IPS-18c (cell line): Measurements from ENCODE around the gene GTF2A1.
"Not testable (repeated sequence)": the region's sequence is repeated elsewhere in the genome, so short reads cannot be mapped to it uniquely, and the experiment has no call there.

Experiments
- H3K4me3 ChIP-seq: 2 replicates; pipeline ENCODE4 v1.7.0; 2013; ENCODE audit warnings: low read depth, mild to moderate bottlenecking, low read length, moderate library complexity; ENCODE audit not compliant: insufficient read depth
- H3K9me3 ChIP-seq: one replicate; pipeline ENCODE4 v1.6.1; 2013; ENCODE audit warnings: mild to moderate bottlenecking, low read length, moderate library complexity; ENCODE audit not compliant: control insufficient read depth, insufficient read depth

GTF2A1 gene

DNA sequence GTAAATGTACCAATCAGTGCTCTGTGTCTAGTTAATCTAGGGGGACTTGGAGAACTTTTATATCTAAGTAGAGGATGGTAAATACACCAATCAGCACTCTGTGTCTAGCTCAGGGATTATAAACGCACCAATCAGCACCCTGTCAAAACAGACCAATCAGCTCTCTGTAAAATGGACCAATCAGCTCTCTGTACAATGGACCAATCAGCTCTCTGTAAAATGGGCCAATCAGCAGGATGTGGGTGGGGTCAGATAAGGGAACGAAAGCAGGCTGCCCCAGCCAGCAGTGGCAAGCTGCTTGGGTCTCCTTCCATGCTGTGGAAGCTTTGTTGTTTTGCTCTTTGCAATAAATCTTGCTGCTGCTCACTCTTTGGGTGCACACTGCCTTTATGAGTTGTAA, 16.1 kb upstream of the GTF2A1 start:
- H3K9me3 ChIP-seq, H3K4me3 ChIP-seq: not testable (repeated sequence)

DNA sequence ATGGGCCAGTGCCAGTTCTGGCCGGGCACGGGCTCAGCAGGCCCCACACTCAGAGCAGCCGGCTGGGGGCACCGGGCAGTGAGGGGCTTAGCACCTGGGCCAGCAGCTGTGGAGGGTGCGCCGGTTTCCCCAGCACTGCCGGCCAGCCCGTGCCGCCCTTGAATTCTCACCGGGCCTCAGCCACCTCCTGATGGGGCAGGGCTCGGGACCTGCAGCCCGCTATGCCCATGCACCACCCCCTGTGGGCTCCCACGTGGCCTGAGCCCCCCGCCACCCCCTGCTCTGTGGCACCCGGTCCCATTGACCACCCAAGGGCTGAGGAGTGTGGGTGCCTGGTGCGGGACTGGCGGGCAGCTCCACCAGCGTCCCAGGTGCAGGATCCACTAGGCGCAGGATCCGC, 15.4 kb upstream of the GTF2A1 start:
- H3K9me3 ChIP-seq, result no peaks in the 10 kb centered on the region
- H3K4me3 ChIP-seq, result no peak overlapping the region

DNA sequence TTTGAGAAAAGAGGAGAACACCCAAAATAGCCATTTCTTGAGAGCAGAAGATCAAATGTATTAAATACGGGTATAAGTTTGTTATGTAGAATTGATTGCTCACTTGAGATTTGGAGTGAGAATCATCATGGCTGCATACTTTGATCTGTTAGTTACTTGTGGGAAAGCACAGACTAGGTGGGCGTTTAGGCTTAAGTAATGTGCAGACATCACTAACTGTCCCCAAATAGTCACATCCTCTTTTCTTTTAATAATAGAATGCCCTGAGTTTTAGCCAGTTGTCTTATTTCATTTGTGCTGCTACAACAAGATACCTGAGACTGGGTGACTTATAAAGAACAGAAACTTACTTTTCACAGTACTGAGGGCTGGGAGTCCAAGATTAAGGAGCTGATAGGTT, 14.3 kb upstream of the GTF2A1 start:
- Histone ChIP-seq H3K9me3 (no peaks in the 10 kb centered on the region), H3K4me3 (no peak overlapping the region)

DNA sequence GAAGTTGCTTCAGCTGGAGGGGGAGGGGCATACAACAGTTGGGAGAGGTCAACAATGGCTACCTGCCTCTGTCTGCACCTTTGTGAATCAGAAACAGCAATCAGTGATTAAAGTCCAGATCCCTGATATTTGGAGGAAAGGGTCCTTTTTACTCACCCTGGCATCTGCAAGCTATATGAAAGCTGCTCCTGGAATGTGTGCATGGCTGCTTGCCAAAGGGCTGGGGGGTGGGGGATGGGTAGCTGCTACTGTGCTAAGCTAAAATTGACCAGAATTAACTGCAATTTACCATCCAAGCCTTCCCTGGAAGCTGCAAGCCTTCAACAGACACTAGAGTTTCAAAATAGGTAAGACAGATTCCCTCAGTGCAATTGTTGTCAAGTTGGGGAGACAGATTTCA, 13.5 kb upstream of the GTF2A1 start:
- Histone ChIP-seq H3K4me3 (no peak overlapping the region), H3K9me3 (no peaks in the 10 kb centered on the region)

DNA sequence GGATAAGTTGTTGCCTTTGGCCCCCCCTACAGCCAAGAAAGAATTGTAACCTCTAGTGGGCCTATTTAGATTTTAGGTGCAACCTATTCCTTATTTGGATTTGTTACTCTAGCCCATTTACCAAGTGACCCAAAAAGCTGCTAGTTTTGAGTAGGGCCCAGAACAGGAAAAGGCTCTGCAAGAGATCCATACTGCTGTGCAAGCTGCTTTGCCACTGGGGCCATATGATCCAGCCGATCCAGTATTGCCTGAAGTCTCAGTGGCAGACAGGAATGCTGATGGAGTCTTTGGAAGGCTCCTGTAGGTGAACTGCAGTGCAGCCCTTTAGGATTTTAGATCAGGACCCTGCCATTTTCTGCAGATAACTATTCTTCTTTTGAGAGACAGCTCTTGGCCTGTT, 12.9 kb upstream of the GTF2A1 start:
- no peaks in the 10 kb centered on the region for H3K9me3 ChIP-seq
- no peak overlapping the region for H3K4me3 ChIP-seq

DNA sequence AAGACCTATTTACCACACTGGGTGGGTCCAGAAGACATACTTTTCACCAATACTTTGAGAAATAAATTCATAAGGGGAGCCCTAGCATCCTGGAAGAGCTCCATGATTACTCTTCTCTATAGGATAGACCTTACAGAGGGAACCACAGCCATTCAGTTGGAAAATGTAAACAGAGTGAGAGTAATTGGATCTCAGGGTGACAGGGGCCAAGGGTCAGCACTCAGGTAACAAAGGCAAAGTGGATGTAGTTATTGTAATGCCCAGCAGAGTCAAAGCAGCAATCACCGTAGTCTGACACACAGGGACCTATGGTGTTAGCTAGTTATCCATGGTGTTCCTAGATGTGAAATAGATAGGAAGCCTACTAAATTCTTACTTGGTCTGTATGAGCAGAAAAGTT, 10.8 kb upstream of the GTF2A1 start:
- H3K4me3 ChIP-seq, result no peak overlapping the region
- H3K9me3 ChIP-seq, result no peaks in the 10 kb centered on the region

DNA sequence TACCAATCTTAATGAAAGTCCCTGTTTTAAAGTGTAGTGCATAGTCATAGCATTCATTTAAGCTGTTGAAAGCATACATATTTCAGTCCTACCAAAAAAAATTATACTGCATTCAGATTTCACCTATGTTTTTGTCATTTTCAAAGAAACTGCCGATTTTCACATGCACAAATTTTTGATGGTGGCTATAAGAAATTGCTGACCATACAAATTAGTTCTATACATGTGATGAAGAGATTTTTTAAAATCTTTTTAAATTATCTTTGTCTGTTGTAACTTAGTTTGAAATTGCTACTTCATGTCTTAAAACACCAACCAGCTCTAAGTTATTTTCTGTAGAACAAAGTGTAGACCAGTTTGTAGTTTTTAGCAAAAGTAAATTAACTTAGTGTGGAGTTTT, 3.5 kb upstream of the GTF2A1 start:
- Histone ChIP-seq H3K4me3 (no peak overlapping the region), H3K9me3 (no peaks in the 10 kb centered on the region)

DNA sequence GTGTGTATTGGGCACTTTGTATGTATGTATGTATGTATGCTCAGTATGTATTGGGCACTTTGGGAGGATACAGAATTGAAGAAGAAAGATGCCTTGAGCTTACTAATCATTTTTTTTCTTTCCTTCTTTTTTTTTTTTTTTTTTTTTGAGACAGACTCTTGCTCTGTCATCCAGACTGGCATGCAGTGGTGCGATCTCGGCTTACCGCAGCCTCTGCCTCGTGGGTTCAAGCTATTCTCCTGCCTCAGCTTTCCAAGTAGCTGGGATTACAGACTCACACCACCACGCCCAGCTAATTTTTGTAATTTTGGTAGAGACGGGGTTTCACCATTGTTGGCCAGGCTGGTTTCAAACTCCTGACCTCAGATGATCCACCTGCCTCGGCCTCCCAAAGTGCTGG, 3.0 kb upstream of the GTF2A1 start:
- H3K9me3 ChIP-seq, H3K4me3 ChIP-seq: not testable (repeated sequence)

DNA sequence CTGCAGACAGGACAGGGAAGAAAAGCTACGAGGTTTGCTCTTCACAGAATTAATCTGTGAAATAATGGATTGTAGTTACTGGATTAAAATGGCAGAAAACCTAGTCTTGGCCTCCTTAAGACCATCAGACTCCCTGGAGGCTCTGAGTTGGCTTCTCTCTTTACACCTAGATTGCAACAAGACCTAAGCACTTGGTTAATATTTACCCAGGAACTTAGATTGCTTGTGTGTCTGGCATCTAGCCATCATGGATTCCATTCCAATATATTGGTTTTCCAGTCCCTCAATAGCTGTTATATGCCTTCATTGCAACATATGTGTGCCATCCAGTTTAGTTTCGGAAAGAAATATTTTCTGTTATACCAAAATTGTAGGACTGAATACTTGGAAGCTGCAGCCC, 1.9 kb upstream of the GTF2A1 start:
- no peaks in the 10 kb centered on the region for H3K9me3 ChIP-seq
- no peak overlapping the region for H3K4me3 ChIP-seq

DNA sequence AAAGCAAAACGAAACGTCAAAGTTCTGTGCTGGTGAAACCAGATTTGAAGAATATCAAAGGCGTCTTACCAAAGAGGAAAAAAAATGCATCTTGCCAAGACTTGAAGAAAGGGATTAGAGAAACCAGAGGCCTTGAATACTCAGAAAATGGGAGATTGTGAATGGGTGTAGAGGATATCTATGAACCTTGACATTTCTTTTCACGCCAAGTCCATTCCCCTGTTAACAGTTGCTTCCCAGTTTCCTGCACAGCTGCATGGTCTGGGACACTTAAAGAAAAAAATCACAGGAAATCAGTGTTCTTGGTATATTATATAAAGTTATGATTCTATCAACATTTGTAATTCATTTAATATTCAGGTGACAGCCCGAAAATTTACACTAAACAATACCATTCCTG, 1.4 kb upstream of the GTF2A1 start:
- H3K9me3 ChIP-seq, result no peaks in the 10 kb centered on the region
- H3K4me3 ChIP-seq, result peak overlapping the region; percentile 85

DNA sequence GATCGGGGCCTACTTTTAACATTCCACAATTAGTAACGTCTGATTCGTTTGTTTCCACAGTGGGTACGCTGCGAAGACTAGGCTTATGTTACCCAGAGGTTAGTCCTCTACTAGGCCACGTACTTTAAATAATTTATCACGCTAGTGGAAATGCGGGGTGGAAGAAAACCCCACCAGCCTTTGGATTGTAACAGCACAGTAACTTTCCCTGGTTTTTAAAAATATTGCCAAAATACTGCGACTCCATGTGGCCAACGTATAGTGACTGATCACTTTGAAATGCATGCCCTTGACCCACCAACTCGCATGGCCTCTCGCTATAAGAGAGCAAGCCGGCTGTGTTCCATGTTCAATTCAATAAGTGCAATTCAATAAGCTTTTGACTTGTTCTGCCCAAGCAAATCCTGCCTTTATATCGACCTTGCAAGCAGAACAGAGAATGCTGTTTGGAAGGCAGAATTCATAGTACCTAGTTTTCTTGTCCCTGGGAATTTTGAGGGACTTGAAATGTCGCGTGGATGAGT, 882 bp upstream of the GTF2A1 start:
- peak overlapping the region; percentile 85 for H3K4me3 ChIP-seq
- no peaks in the 10 kb centered on the region for H3K9me3 ChIP-seq

DNA sequence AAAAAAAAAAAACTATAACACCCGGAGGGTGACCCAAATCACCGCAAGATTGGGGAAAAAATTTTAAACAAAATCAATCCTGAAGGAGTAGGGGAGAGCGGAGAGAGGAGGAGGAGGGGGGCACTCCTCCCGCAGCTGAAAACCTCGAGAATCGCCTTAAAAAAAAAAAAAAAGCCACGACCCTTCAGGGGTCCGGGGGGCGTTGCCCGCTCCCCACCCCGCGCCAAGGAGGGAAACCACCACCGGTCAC, 254 bp downstream of the GTF2A1 start:
- peak overlapping the region; percentile 59 for H3K4me3 ChIP-seq
- H3K9me3 ChIP-seq, result no peaks in the 10 kb centered on the region

DNA sequence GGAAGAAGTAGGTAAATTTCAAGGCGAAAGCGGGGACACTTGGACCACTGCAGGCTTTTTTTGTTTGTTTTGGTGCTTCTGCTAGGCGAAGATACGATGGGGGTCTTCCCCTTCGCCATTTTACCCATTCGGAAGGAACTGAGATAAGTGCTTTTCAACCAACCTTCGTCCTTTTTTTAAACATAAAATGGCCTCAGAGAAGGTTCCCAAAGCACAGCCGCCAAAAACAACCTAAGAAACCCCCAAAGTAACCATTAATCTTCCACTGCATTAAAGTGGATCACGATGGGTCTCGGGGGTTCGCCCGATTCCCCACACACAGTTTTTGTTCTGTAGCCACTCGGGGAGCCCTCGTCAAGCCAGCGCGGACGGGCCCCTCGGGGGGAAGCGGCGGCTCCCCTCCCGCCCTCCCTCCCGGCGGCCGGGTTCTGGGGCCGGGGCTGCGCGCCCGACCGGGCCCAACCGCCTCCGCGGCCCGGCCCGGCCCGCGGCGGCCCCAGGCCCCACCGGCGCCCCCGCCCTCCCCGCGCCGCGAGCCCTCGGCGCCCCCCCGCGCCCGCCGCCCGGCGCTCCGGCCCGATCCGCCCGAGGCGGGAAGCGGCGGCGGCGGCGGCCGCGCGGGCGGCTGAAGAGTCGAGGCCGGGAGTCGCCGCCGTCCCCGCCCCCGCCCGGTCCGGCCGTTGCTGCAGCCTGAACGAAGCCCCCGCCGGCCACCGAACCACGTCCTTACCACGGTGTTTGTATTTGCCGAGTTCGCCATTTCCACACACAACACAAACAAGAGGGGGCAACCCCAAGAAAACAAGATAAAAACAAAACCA, 790 bp downstream of the GTF2A1 start:
- Histone ChIP-seq H3K9me3 (no peaks in the 10 kb centered on the region), H3K4me3 (peak overlapping the region; percentile 81)

DNA sequence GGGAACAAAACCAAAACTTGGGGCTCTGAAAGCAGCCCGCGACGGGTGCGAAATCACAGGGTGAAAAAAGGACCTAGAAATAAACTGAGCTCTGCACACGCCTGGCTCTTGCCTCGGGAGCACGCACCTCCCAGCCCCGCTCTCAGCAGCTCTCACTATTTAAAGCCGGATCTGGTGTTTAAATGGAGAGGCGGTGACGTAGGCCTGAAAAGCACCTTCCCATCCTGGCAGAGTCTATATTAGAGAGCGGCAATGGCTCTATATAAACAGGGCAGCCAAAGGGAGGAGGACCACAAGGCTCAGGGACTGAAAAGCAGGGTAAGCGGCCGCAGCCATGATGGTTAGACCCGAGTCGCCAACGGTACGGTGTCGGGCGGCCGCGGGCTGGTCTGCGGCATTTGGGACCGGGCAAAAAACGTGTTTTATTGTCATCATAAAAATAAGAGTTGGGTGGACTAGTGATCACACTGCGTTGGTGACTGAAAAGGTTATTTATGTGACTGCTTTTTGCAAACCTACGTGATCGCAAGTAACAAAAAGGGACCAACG, 1.5 kb downstream of the GTF2A1 start:
- peak overlapping the region; percentile 81 for H3K4me3 ChIP-seq
- no peaks in the 10 kb centered on the region for H3K9me3 ChIP-seq

DNA sequence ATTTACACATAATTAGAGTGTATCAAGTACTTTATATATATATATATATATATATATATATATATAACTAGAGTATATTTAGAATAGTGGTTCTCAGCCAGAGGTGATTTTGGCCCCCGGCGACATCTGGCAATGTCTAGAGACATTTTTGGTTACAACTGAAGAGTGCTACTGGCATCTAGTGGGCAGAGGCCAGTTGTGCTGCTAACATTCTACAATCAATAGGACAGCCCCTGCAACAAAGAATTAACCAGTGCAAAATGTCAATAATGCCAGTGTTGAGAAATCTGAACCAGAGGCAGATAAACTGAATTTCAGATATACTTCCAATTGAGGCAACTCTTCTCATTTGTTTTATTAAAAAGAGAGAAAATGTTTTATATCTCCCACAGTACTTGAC, 8.9 kb downstream of the GTF2A1 start:
- no peak overlapping the region for H3K4me3 ChIP-seq
- H3K9me3 ChIP-seq, result no peaks in the 10 kb centered on the region

DNA sequence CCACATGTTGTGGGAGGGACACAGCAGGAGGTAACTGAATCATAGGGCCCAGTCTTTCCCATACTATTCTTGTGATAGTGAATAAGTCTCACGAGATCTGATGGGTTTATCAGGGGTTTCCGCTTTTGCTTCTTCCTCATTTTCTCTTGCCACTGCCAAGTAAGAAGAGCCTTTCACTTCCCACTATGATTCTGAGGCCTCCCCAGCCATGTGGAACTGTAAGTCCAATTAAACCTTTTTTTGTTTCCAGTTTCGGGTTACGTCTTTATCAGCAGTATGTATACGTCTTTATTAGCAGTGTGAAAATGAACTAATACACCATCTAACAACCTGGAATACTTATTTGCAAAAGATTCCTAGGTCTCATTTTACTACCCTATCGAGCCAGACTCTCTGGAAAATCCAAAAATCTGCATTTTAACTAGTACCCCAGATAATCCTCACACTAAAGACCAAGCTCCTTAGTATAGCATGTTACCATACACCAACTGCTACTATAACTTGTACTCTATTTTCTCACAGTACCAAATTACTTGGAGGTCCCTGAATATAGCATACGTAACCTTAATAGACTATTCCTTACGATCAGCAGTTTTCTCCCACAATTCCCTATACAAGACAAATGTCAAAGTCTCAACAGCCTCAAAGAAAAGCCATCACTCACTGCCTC, 11.5 kb downstream of the GTF2A1 start:
- H3K4me3 ChIP-seq, result no peak overlapping the region
- H3K9me3 ChIP-seq, result peaks cover 2% of the 10 kb centered on the region

DNA sequence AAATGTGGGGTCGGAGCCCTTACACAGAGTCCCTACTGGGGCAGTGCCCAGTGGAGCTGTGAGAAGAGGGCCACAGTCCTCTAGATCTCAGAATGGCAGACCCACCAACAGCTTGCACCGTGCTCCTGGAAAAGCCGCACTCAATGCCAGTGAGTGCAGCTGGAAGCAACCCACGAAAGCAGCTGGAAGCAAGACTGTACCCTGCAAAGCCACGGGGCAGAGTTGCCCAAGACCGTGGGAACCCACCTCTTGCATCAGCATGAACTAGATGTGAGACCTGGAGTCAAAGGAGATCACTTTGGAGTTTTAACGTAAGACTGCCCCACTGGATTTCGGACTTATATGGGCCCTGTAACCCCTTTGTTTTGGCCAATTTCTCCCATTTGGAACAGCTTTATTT, 12.3 kb downstream of the GTF2A1 start:
- Histone ChIP-seq H3K4me3 (no peak overlapping the region), H3K9me3 (peaks cover 2% of the 10 kb centered on the region)

DNA sequence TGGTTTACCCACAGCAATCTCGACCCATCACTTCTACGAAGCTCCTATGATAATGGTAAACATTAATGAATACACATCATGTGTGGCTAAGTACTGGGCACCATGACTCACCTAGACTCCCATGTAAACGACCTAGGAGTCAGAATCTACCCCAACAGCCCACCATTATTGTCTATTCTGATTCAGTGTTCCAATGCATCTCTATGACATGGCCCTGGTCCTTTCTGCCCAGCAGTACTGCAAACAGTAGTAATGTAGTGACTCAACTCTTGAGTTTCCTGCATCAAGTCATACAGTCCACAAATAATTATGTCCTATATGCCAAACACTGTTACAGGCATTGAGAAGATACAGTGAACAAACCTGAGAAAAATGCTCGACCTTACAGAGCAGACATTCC, 14.6 kb downstream of the GTF2A1 start:
- no peak overlapping the region for H3K4me3 ChIP-seq
- peaks cover 2% of the 10 kb centered on the region for H3K9me3 ChIP-seq
